LNCaP clone FGC (cell line): ENCODE data around the gene LEF1.

Experiments
- DNase-seq: peaks from one replicate; pipeline ENCODE4 v3.0.0-alpha.2; 2011; ENCODE audit warnings: low read depth
- H3K4me3 ChIP-seq: 2 replicates; pipeline ENCODE4 v1.5.1; 2011; ENCODE audit warnings: mild to moderate bottlenecking, low read depth, low read length, control low read depth
- CTCF ChIP-seq: IDR thresholded peaks from 2 replicates; pipeline ENCODE4 v1.5.1; 2012; ENCODE audit warnings: mild to moderate bottlenecking; ENCODE audit not compliant: control insufficient read depth, insufficient read depth; ENCODE audit errors: extremely low read depth

The LEF1 gene

GRCh38 chr4:108142870-108143269 is 25.9 kb downstream of the LEF1 start:
- no peak for TF ChIP-seq CTCF
- H3K4me3 ChIP-seq, result no peak overlapping the region
- no peak for DNase-seq

- TF ChIP-seq CTCF, result no peak
- no peak overlapping the region for H3K4me3 ChIP-seq
- no peak for DNase-seq
Measured at GRCh38 chr4:108141213-108141950, 27.4 kb downstream of the LEF1 start.

GRCh38 chr4:108140328-108140727 is 28.4 kb downstream of the LEF1 start:
- DNase-seq, result no peak
- TF ChIP-seq CTCF, result no peak
- H3K4me3 ChIP-seq, result no peak overlapping the region

GRCh38 chr4:108139089-108139488 is 29.6 kb downstream of the LEF1 start:
- no peak overlapping the region for H3K4me3 ChIP-seq
- no peak for TF ChIP-seq CTCF
- no peak for DNase-seq

- no peak for DNase-seq
Measured at GRCh38 chr4:108135549-108136209, 33.1 kb downstream of the LEF1 start.

GRCh38 chr4:108130955-108131354 is 37.8 kb downstream of the LEF1 start:
- TF ChIP-seq CTCF, result peak; percentile 6; the same call in 1 of the 2 replicates
- DNase-seq, result no peak
- H3K4me3 ChIP-seq, result no peak overlapping the region

More at GRCh38 chr4:108135549-108136209, 33.1 kb downstream of the LEF1 start:
- no peak overlapping the region for H3K4me3 ChIP-seq
- TF ChIP-seq CTCF, result no peak
